Measurements from ENCODE around the gene MCM6. TPM values are rescaled to one million over a fixed set of nuclear protein-coding genes. Genes with fewer than 3 reads are reported as not detected.

Gene MCM6
- total RNA-seq, 4 donors from 2014 or later = 11.2 to 22.0 (median 13.8) TPM

- TF ChIP-seq CTCF (IDR thresholded peaks at IDR 0.05; ENCODE audit: low read depth) = no peak
These were observed 13.5 kb downstream of the MCM6 start for GRCh38 chr2:135862718-135863117.

GRCh38 chr2:135853401-135853800, 22.8 kb downstream of the MCM6 start:
- TF ChIP-seq CTCF (IDR thresholded peaks at IDR 0.05; ENCODE audit: low read depth) = no peak

- no peak for TF ChIP-seq CTCF (IDR thresholded peaks at IDR 0.05; ENCODE audit: low read depth)
These were observed 24.4 kb downstream of the MCM6 start for GRCh38 chr2:135851858-135852257.

- TF ChIP-seq CTCF (IDR thresholded peaks at IDR 0.05; ENCODE audit: low read depth) = no peak
These were observed 25.2 kb downstream of the MCM6 start for GRCh38 chr2:135850892-135851668.

GRCh38 chr2:135849087-135849486, 27.2 kb downstream of the MCM6 start:
- TF ChIP-seq CTCF (IDR thresholded peaks at IDR 0.05; ENCODE audit: low read depth) = no peak

- TF ChIP-seq CTCF (IDR thresholded peaks at IDR 0.05; ENCODE audit: low read depth) = no peak
These were observed 30.2 kb downstream of the MCM6 start for GRCh38 chr2:135845997-135846396.

- no peak for TF ChIP-seq CTCF (IDR thresholded peaks at IDR 0.05; ENCODE audit: low read depth)
These were observed 31.0 kb downstream of the MCM6 start for GRCh38 chr2:135845257-135845656.

Data from subcutaneous adipose tissue (tissue), 4 donors.